NT2/D1 (cell line): Measurements from ENCODE around the gene MGA.
A peak's percentile ranks its signal among the peaks of the same experiment; 100 is the strongest.

Experiments
- DNase-seq: peaks from one replicate; pipeline ENCODE4 v3.0.0-alpha.2; 2011; ENCODE audit warnings: low read depth, low spot score
- H3K27me3 ChIP-seq: 2 replicates; pipeline ENCODE4 v1.6.0; 2011; ENCODE audit warnings: mild to moderate bottlenecking; ENCODE audit not compliant: insufficient read length, insufficient read depth
- H3K36me3 ChIP-seq: 2 replicates; pipeline ENCODE4 v1.6.1; 2011; ENCODE audit warnings: mild to moderate bottlenecking, low read length, mixed read lengths; ENCODE audit not compliant: insufficient read depth, insufficient read length
- H3K4me1 ChIP-seq: 2 replicates; pipeline ENCODE4 v1.5.1; 2011; ENCODE audit not compliant: insufficient read depth, insufficient read length
- H3K4me3 ChIP-seq: 2 replicates; pipeline ENCODE4 v1.5.1; 2011; ENCODE audit warnings: low read depth; ENCODE audit not compliant: insufficient read length
- H3K9ac ChIP-seq: 2 replicates; pipeline ENCODE4 v1.6.0; 2011; ENCODE audit warnings: low read depth; ENCODE audit not compliant: insufficient read length
- H3K9me3 ChIP-seq: 2 replicates; pipeline ENCODE4 v1.5.1; 2011; ENCODE audit warnings: mild to moderate bottlenecking, low read length; ENCODE audit not compliant: insufficient read depth
- SUZ12 ChIP-seq: IDR thresholded peaks from 2 replicates; pipeline ENCODE4 v1.6.1; 2011; ENCODE audit not compliant: insufficient read length, insufficient read depth; ENCODE audit errors: extremely low read depth
- YY1 ChIP-seq: IDR thresholded peaks from 2 replicates; pipeline ENCODE4 v1.6.1; 2011; ENCODE audit not compliant: insufficient read length, insufficient read depth
- ZNF274 ChIP-seq: IDR thresholded peaks from 2 replicates; pipeline ENCODE4 v1.6.1; 2011; ENCODE audit warnings: mild to moderate bottlenecking, low read depth, low read length

The MGA gene

DNA sequence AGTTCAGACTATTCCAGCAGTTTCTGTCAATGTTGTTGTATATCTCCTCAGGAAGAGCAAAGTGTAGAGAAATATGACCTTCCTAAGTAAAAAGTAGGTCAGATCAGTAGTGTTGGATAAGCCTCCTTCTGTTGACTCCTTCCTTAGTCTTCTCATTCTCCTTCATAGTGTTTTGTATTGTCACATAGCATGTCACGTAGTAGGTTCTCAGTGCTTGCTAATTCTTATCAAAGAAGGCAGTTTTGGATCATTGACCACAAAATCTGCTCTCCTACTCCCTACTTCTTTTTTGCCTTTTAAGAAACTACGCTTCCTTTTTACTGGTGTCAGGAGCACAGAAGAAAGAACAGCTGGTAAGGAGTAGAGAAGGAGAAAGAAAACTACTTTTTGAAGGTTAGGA is 1.0 kb upstream of the MGA start:
- H3K9me3 ChIP-seq = no peaks in the 10 kb centered on the region

DNA sequence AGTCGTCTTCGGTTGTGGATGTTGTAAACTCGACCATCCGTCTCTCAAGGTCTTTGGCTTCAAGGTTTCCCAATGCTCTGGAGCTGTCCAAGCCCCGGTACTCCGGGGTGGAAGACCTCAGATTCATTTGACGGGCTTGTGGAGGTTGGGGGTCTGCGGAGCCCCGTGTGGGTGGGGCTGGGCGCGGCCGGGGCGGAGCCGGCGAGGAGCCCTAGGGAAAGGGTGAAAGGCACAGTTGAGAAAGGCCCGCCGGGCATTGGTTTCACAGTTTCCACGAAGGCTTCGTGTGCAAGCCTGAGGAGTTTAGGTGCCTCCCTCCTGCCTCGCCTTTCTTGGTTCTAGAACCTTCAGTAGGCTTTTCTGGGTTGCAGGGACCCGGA is 360 bp upstream of the MGA start:
- Histone ChIP-seq H3K9ac (no peak overlapping the region), H3K9me3 (no peaks in the 10 kb centered on the region), H3K4me3 (no peak overlapping the region), H3K4me1 (no peaks in the 10 kb centered on the region), H3K27me3 (no peaks in the 10 kb centered on the region), H3K36me3 (no peaks in the 10 kb centered on the region)
- TF ChIP-seq SUZ12 (no peak), ZNF274 (no peak)
- DNase-seq = no peak

More for the DNA sequence above, 1.0 kb upstream of the MGA start:
- Histone ChIP-seq H3K4me1 (no peaks in the 10 kb centered on the region), H3K27me3 (no peaks in the 10 kb centered on the region), H3K4me3 (no peak overlapping the region), H3K36me3 (no peaks in the 10 kb centered on the region), H3K9ac (no peak overlapping the region)
- DNase-seq = no peak
- TF ChIP-seq ZNF274 (no peak), SUZ12 (no peak), YY1 (no peak)

DNA sequence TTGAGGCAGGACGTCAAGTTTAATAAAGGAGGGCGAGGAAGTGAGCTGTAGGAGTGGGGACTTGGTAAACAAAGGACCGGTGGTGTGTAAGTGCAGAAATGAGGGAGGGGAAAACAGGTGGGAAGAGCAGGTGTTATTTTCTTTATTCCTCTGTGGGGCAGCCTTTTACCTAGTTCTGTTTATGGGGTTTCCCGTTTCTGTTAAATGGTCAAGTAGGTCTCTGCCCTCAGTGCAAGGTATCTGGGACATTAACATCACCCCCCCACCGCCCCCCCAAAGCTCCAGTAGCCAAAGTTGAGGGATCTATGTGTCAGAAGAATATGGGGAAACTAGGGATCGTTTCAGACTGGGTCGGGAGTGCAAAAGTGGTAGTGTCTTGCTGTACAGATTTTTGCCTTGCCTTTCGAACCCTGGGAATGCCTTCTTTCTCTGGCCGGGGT is 893 bp downstream of the MGA start:
- Histone ChIP-seq H3K4me3 (peak overlapping the region; percentile 41), H3K4me1 (no peaks in the 10 kb centered on the region), H3K9ac (peak overlapping the region; percentile 65), H3K36me3 (no peaks in the 10 kb centered on the region), H3K9me3 (no peaks in the 10 kb centered on the region), H3K27me3 (no peaks in the 10 kb centered on the region)
- TF ChIP-seq YY1 = no peak
- TF ChIP-seq SUZ12 = no peak
- no peak for TF ChIP-seq ZNF274
- no peak for DNase-seq

DNA sequence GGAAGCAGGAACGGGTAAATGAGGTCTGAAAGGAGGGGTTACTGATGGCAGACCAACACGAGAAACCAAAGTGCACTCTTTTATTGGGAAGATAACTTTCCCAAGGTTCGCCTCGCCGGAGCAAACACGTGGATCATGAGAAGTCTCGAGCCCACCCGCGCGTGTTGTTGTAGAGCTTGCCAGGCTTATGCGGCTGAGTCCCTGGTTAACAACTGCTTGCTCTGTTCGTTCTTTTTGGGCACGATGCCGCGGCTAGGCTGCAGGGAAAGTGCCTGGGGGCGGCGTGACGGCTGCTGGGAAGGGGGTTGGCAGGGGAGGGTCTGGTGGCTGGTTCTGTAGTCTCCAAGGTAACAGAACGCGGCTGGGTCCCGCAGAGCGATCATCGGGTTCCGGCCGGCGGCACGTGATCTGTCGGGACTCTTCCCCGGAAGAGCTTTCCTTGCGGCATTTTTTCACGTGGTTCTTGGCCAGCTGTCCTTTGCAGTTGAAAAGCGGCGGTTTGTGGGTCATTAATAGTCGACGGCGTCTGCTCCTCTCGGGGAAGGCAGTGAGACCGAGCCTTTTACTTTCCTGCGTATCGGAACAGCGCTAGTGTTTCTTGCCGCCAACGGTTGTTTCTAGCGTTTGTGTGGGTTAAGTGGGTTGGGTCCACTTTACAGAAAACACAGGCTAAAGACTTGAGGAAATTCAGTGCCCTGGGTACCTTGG is 1.5 kb downstream of the MGA start:
- DNase-seq = peak; percentile 50
- no peaks in the 10 kb centered on the region for H3K4me1 ChIP-seq

DNA sequence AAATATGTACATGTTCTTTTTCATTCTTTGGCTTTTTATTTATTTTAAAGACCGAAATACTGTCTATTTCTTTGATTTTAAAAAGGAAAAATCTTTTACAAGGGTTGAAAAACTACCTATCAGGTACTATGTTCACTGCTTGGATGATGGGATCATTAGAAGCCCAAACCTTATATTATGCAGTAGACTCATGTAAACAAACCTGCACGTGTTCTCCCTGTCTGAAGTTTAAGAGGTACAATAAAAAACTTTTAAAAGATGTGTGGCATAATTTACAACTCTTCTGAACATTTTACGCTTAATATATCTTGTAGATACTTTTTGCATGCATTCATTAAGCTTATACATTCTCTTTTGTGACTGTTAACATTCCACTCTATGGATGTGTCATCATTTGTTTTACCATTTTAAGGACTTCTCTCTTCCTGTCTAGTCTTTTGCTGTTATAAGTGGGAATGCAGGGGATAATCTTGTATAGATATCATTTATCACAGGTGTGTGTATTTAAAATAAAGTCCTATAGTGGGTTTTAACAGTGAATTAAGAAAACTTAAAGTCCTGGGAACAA is 6.2 kb downstream of the MGA start:
- no peaks in the 10 kb centered on the region for H3K4me1 ChIP-seq
- no peak for DNase-seq

More for the DNA sequence above, 1.5 kb downstream of the MGA start:
- no peaks in the 10 kb centered on the region for H3K9me3 ChIP-seq
- H3K4me3 ChIP-seq = peak overlapping the region; percentile 41
- H3K27me3 ChIP-seq = no peaks in the 10 kb centered on the region
- peak overlapping the region; percentile 65 for H3K9ac ChIP-seq
- H3K36me3 ChIP-seq = no peaks in the 10 kb centered on the region
- TF ChIP-seq SUZ12 (no peak), YY1 (no peak), ZNF274 (no peak)

DNA sequence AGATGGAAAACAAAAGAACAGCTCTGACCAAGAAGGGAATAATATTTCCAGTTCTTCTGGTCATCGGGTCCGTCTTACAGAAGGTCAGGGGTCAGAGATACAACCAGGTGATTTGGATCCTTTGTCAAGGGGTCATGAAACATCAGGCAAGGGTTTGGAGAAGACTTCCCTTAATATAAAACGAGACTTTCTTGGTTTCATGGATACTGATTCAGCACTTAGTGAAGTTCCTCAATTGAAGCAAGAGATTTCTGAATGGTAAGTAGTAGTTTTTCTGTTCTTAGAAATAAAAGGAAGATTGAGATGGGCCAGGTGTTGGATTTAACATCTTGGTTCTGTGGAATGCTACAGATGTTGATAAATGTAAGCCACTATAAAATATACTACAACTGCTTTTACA is 9.5 kb downstream of the MGA start:
- no peaks in the 10 kb centered on the region for H3K27me3 ChIP-seq
- no peak for DNase-seq
- no peaks in the 10 kb centered on the region for H3K9me3 ChIP-seq
- no peak overlapping the region for H3K9ac ChIP-seq
- no peak for TF ChIP-seq SUZ12
- peaks cover 11% of the 10 kb centered on the region for H3K36me3 ChIP-seq
- no peaks in the 10 kb centered on the region for H3K4me1 ChIP-seq
- no peak overlapping the region for H3K4me3 ChIP-seq

More for the DNA sequence above, 6.2 kb downstream of the MGA start:
- peaks cover 11% of the 10 kb centered on the region for H3K36me3 ChIP-seq
- H3K4me3 ChIP-seq = no peak overlapping the region
- H3K9ac ChIP-seq = no peak overlapping the region
- no peaks in the 10 kb centered on the region for H3K9me3 ChIP-seq
- H3K27me3 ChIP-seq = no peaks in the 10 kb centered on the region
- TF ChIP-seq YY1 (no peak), SUZ12 (no peak), ZNF274 (no peak)

DNA sequence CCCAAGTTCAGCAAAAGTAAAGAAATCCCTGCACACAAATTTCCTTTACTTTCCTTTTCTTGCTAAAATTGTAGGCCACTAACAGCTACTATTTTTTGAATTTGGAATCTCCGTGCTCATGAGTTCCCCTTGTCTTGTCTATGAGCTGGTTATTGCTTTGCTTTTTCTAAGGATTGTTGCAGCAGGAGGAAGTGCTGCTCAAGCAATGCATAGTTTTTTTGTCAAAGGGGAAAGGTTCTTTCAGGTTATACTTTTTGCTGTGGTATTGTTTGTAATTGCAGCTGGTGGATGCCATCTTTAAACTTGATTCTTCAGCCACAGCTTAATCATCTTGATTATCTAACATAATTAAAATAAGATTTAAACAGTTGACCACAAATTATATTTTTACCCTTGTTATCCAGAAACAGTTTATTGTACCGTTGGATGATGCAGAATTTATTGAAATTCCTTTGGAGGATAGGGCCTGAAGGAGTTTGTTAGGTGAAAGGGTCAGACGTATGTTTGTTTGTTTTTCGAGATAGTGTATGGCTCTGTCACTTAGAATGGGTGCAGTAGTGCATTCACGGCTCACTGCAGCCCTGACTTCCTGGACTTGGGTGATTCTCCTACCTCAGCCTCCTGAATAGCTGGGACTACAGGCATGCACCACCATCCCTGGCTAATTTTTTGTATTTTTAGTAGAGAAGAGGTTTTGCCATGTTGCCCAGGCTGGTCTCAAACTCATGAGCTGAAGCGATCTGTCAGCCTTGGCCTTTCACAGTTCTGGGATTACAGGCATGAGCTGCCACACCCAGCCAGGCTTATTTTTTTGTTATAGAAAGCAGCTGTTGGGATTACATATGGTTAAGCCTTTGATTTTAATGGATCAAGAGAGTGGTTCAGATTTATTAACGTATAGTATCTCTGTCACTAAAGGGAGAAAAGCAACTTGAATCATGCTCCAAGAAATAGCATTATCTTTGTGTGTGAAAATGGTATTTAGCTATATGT is 11.7 kb downstream of the MGA start:
- TF ChIP-seq ZNF274 (no peak), YY1 (no peak), SUZ12 (no peak)
- Histone ChIP-seq H3K27me3 (no peaks in the 10 kb centered on the region), H3K4me1 (no peaks in the 10 kb centered on the region), H3K9me3 (no peaks in the 10 kb centered on the region), H3K4me3 (no peak overlapping the region), H3K36me3 (peaks cover 11% of the 10 kb centered on the region), H3K9ac (no peak overlapping the region)
- no peak for DNase-seq
